HEK293 (cell line): ENCODE data around the gene CDH3.
A peak's percentile ranks its signal among the peaks of the same experiment; 100 is the strongest.

Experiments used
- CTCF ChIA-PET: fragments of 350-600 bp; formaldehyde crosslinking; extraction: SDS; loops from one replicate; lab custom pipeline; 2021; ENCODE audit warnings: antibody characterized with exemption; lab: Yijun Ruan, JAX
- POLR2A ChIA-PET: fragments of 300-600 bp; formaldehyde crosslinking; extraction: SDS; loops from one replicate; lab custom pipeline; 2020; ENCODE audit warnings: antibody characterized with exemption, inconsistent platforms; lab: Yijun Ruan, JAX
- H3K27ac ChIP-seq: fragments of 200-500 bp; sonication (Bioruptor generic); 2 replicates; pipeline ENCODE4 v1.5.1; 2014; ENCODE audit warnings: low read depth, low read length, control low read depth, inconsistent platforms; ENCODE audit errors: extremely low read depth
- H3K36me3 ChIP-seq, 2 experiments: fragments of 200-500 bp in 1 of 2; sonication (Bioruptor generic) in 1 of 2; 1 replicate in 1 of 2; 2 replicates in 1 of 2; pipeline ENCODE4 v1.5.1; 2014 to 2017; ENCODE audit warnings: inconsistent platforms in 2 of 2, low read length in 2 of 2; ENCODE audit not compliant: control insufficient read depth in 2 of 2, insufficient read depth in 1 of 2
- H3K4me1 ChIP-seq: fragments of 200-500 bp; sonication (Bioruptor generic); 2 replicates; pipeline ENCODE4 v1.5.1; 2014; ENCODE audit warnings: mild to moderate bottlenecking, low read length, inconsistent platforms; ENCODE audit not compliant: control insufficient read depth, insufficient read depth
- H3K4me3 ChIP-seq: 2 replicates; pipeline ENCODE4 v1.5.1; 2011; ENCODE audit warnings: low read depth, mild to moderate bottlenecking, control low read depth, low read length, moderate library complexity
- H3K9me3 ChIP-seq: fragments of 200-500 bp; sonication (Bioruptor generic); 2 replicates; pipeline ENCODE4 v1.5.1; 2014; ENCODE audit warnings: low read depth, low read length, inconsistent platforms; ENCODE audit not compliant: control insufficient read depth, insufficient read depth
- KLF10 ChIP-seq: fragments of 450-650 bp; IDR thresholded peaks from 2 replicates; pipeline ENCODE4 v1.5.1; 2018; ENCODE audit warnings: missing biosample characterization, mild to moderate bottlenecking, missing genetic modification characterization
- WT1 ChIP-seq: fragments of 450-650 bp; formaldehyde crosslinking; IDR thresholded peaks from 2 replicates; pipeline ENCODE4 v1.5.1; 2016; ENCODE audit warnings: missing biosample characterization, missing genetic modification characterization
- ZBTB17 ChIP-seq: fragments of 450-650 bp; formaldehyde crosslinking; IDR thresholded peaks from 2 replicates; pipeline ENCODE4 v1.5.1; 2016; ENCODE audit warnings: missing biosample characterization, missing genetic modification characterization
- ZNF2 ChIP-seq: fragments of 450-650 bp; formaldehyde crosslinking; IDR thresholded peaks from 2 replicates; pipeline ENCODE4 v1.5.1; 2016; ENCODE audit warnings: missing biosample characterization, missing genetic modification characterization
- ZNF23 ChIP-seq: fragments of 450-650 bp; formaldehyde crosslinking; IDR thresholded peaks from 2 replicates; pipeline ENCODE4 v1.5.1; 2016; ENCODE audit warnings: missing biosample characterization, missing genetic modification characterization, borderline replicate concordance
- ZNF24 ChIP-seq: fragments of 450-650 bp; formaldehyde crosslinking; IDR thresholded peaks from 2 replicates; pipeline ENCODE4 v1.5.1; 2016; ENCODE audit warnings: missing biosample characterization, missing genetic modification characterization
- ZNF324 ChIP-seq: fragments of 450-650 bp; formaldehyde crosslinking; IDR thresholded peaks from 2 replicates; pipeline ENCODE4 v1.5.1; 2016; ENCODE audit warnings: missing biosample characterization, missing genetic modification characterization
- ZNF335 ChIP-seq: fragments of 450-650 bp; formaldehyde crosslinking; conservative IDR thresholded peaks from 2 replicates; pipeline ENCODE4 v1.5.1; 2016; ENCODE audit warnings: missing biosample characterization, missing genetic modification characterization
- ZNF350 ChIP-seq: fragments of 450-650 bp; formaldehyde crosslinking; IDR thresholded peaks from 2 replicates; pipeline ENCODE4 v1.5.0; 2017; ENCODE audit warnings: missing biosample characterization, mild to moderate bottlenecking, missing genetic modification characterization
- ZNF433 ChIP-seq: fragments of 450-650 bp; formaldehyde crosslinking; IDR thresholded peaks from 2 replicates; pipeline ENCODE4 v1.5.1; 2016; ENCODE audit warnings: missing biosample characterization, missing genetic modification characterization, low read depth
- ZNF544 ChIP-seq: fragments of 450-650 bp; formaldehyde crosslinking; IDR thresholded peaks from 2 replicates; pipeline ENCODE4 v1.5.0; 2017; ENCODE audit warnings: missing biosample characterization, missing genetic modification characterization
- ZNF701 ChIP-seq: fragments of 450-650 bp; formaldehyde crosslinking; IDR thresholded peaks from 2 replicates; pipeline ENCODE4 v1.5.1; 2016; ENCODE audit warnings: missing biosample characterization, missing genetic modification characterization
- ZNF707 ChIP-seq: fragments of 450-650 bp; formaldehyde crosslinking; IDR thresholded peaks from 2 replicates; pipeline ENCODE4 v1.5.1; 2016; ENCODE audit warnings: missing biosample characterization, missing genetic modification characterization
- ZNF776 ChIP-seq: fragments of 450-650 bp; formaldehyde crosslinking; IDR thresholded peaks from 2 replicates; pipeline ENCODE4 v1.5.0; 2017; ENCODE audit warnings: missing biosample characterization, missing genetic modification characterization, borderline replicate concordance
- ZNF785 ChIP-seq: fragments of 450-650 bp; formaldehyde crosslinking; IDR thresholded peaks from 2 replicates; pipeline ENCODE4 v1.5.1; 2016; ENCODE audit warnings: missing biosample characterization, missing genetic modification characterization
- TF ChIP-seq, protein P1 (sequence below): fragments of 450-650 bp; formaldehyde crosslinking; IDR thresholded peaks from 2 replicates; pipeline ENCODE4 v1.5.1; 2016; ENCODE audit warnings: missing biosample characterization, missing genetic modification characterization
- TF ChIP-seq, protein P2 (sequence below): fragments of 450-650 bp; formaldehyde crosslinking; IDR thresholded peaks from 2 replicates; pipeline ENCODE4 v1.5.1; 2016; ENCODE audit warnings: missing biosample characterization, missing genetic modification characterization
- TF ChIP-seq, protein P3 (sequence below): fragments of 450-650 bp; formaldehyde crosslinking; IDR thresholded peaks from 2 replicates; pipeline ENCODE4 v1.5.1; 2016; ENCODE audit warnings: missing biosample characterization, missing genetic modification characterization, low read depth

Gene CDH3

DNA sequence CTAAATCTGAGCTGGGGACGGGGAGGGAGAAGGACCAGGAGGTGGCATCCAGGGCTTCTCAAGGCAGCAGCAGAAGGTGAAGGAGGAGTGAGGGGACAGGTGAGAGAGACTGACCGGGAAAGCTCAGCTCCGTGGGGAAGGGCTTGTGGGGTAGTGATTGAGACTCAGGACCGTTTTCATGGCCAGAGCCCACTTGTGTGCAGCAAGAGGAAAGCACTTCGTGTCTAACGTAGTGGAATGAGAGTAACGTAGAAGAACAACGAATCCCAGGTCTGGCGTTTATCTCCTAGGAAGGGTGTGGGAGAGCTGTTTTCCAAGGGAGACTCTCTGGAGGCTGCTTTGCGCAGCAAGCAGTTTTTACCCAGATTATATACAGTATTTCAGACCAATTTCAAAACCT lies 1.3 kb upstream of the CDH3 start:
- CTCF ChIA-PET = interaction anchor here (1.4 kb wide), 1 partner anchor 53 kb away, joined by 8 read pairs; no protein-coding TSS in a partner anchor
- no peaks in the 10 kb centered on the region for H3K36me3 ChIP-seq
- no peak overlapping the region for H3K27ac ChIP-seq
- H3K9me3 ChIP-seq = no peaks in the 10 kb centered on the region
- no peak for TF ChIP-seq ZNF544 (tag by site-specific recombination)
- TF ChIP-seq ZNF701 (tag by site-specific recombination) = no peak
- no peak for TF ChIP-seq WT1 (tag by site-specific recombination)
- TF ChIP-seq, protein P1, sequence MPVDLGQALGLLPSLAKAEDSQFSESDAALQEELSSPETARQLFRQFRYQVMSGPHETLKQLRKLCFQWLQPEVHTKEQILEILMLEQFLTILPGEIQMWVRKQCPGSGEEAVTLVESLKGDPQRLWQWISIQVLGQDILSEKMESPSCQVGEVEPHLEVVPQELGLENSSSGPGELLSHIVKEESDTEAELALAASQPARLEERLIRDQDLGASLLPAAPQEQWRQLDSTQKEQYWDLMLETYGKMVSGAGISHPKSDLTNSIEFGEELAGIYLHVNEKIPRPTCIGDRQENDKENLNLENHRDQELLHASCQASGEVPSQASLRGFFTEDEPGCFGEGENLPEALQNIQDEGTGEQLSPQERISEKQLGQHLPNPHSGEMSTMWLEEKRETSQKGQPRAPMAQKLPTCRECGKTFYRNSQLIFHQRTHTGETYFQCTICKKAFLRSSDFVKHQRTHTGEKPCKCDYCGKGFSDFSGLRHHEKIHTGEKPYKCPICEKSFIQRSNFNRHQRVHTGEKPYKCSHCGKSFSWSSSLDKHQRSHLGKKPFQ = no peak
- no peak for TF ChIP-seq ZNF785
- no peak for TF ChIP-seq ZBTB17 (tag by site-specific recombination)
- TF ChIP-seq, protein P2, sequence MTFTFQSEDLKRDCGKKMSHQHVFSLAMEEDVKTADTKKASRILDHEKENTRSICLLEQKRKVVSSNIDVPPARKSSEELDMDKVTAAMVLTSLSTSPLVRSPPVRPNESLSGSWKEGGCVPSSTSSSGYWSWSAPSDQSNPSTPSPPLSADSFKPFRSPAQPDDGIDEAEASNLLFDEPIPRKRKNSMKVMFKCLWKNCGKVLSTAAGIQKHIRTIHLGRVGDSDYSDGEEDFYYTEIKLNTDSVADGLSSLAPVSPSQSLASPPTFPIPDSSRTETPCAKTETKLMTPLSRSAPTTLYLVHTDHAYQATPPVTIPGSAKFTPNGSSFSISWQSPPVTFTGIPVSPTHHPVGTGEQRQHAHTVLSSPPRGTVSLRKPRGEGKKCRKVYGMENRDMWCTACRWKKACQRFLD (tag by site-specific recombination) = no peak
- TF ChIP-seq ZNF776 (tag by site-specific recombination) = no peak
- no peak for TF ChIP-seq ZNF707 (tag by site-specific recombination)
- TF ChIP-seq, protein P3, sequence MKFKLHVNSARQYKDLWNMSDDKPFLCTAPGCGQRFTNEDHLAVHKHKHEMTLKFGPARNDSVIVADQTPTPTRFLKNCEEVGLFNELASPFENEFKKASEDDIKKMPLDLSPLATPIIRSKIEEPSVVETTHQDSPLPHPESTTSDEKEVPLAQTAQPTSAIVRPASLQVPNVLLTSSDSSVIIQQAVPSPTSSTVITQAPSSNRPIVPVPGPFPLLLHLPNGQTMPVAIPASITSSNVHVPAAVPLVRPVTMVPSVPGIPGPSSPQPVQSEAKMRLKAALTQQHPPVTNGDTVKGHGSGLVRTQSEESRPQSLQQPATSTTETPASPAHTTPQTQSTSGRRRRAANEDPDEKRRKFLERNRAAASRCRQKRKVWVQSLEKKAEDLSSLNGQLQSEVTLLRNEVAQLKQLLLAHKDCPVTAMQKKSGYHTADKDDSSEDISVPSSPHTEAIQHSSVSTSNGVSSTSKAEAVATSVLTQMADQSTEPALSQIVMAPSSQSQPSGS (tag by site-specific recombination) = no peak
- TF ChIP-seq ZNF324 = no peak
- TF ChIP-seq ZNF335 (tag by site-specific recombination) = no peak
- TF ChIP-seq ZNF2 (tag by site-specific recombination) = no peak
- TF ChIP-seq ZNF433 (tag by site-specific recombination) = no peak
- TF ChIP-seq ZNF23 (tag by site-specific recombination) = no peak
- no peak for TF ChIP-seq KLF10
- POLR2A ChIA-PET = no interaction called here
- peaks cover 4% of the 10 kb centered on the region; the same call in 1 of the 2 replicates for H3K4me1 ChIP-seq
- no peak overlapping the region for H3K4me3 ChIP-seq

DNA sequence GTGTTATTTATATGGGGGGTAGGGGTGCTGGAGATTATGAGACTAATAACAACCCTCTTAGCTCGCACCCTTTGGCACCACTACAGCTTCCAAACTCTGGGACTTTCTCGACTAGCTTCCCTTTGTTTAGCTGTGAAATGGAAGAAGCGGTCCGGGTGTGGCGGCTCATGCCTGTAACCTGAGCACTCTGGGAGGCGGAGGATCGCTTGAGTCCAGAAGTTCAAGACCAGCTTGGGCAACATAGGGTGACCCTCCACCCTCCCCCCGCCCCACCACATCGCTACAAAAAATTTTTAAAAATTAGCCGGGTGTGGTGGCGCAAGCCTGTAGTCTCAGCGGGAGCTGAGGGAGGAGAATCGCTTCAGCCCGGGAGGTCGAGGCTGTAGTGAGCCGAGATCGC lies 814 bp upstream of the CDH3 start:
- no peaks in the 10 kb centered on the region for H3K36me3 ChIP-seq
- no peak for TF ChIP-seq ZNF350 (tag by site-specific recombination)
- 0 out of 2 replicates have a peak, but pooled peaks have one; percentile 5 for TF ChIP-seq ZNF24 (tag by site-specific recombination)
- ChIA-PET CTCF (interaction anchor here (1.4 kb wide), 1 partner anchor 54 kb away, joined by 8 read pairs; no protein-coding TSS in a partner anchor), POLR2A (no interaction called here)
- peaks cover 4% of the 10 kb centered on the region; the same call in 1 of the 2 replicates for H3K4me1 ChIP-seq
- no peaks in the 10 kb centered on the region for H3K9me3 ChIP-seq
- H3K4me3 ChIP-seq = no peak overlapping the region
- H3K27ac ChIP-seq = no peak overlapping the region
